CD4-positive, alpha-beta T cell treated with Interleukin-10 for 1 hour (primary cell): ENCODE data around the gene ZDHHC21.
A peak's percentile ranks its signal among the peaks of the same experiment; 100 is the strongest.
"Not testable (repeated sequence)": the region's sequence is repeated elsewhere in the genome, so short reads cannot be mapped to it uniquely, and the experiment has no call there.

Experiments
- DNase-seq: peaks from one replicate; pipeline ENCODE4 v3.0.0-alpha.2; 2020

The ZDHHC21 gene

DNA sequence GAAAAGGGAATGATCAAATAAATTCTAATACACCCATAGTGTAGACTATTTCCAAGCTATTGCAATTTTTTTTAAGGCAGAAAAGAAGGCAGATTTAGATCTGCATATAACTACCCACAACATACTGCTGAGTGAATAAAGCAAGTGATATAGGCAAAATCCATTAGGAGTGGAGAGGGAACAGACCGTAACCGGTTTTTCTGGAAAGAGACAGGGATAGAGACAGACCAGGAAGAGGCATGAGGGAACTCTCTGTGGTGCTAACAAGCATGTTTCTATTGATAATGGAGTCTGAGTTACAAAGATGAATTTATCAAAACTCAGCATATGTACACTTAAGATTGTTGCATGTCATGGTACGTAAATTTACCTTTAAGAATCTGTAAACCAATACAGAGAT lies 14.5 kb downstream of the ZDHHC21 start:
- no peak for DNase-seq

DNA sequence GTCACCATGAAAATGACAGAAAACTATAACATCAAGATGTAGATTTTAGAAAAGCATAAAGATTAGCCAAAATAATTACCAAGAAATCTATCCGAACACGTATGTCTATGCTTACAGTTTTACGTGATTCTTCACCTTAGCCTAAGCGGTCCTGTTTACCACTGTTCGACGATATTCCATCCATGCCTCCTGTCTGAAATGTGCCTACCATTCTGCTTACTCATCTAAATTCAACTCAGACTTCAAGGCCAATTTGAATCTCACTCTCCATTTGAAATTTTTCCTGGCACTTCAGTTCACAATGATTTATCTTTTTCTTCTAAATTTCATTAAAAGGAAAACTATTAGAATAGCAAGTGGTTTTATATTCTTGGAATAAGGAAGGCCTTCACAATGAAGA lies 15.4 kb downstream of the ZDHHC21 start:
- no peak for DNase-seq

DNA sequence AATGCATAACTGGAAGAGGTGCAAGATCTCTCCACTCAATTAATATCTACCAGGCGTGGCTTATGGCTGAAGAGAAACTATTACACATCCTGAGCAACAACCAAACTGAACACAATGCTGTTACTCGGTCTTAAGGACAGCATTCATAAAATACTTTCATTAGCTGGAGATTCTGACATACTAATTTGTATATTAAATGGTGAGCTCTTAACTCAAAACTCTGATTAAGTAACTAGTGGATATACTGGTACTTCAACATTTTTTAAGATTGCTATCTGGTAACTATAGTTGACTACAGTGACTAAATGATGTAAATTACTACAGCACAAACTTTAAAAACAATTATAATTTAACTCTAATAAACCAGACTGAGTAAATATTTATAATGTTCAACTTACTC lies 15.8 kb downstream of the ZDHHC21 start:
- DNase-seq, result no peak

DNA sequence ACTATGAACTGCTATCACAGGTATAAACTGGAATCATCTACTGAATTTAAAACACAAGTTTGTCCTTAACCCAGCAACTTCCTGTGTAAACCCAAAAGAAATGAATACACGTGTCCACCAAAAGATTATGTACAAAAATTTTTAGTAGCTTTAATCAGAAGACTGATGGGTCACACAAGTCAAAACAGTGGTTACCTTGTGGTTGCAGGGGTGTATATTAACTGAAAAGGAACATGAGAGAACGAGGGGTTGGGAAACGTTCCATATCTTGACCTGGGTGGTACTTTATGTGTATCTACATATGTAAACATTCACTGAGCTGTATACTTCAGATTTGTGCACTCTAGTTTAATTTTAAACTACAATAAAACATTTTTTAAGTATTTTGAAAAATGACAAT lies 18.6 kb downstream of the ZDHHC21 start:
- no peak for DNase-seq

DNA sequence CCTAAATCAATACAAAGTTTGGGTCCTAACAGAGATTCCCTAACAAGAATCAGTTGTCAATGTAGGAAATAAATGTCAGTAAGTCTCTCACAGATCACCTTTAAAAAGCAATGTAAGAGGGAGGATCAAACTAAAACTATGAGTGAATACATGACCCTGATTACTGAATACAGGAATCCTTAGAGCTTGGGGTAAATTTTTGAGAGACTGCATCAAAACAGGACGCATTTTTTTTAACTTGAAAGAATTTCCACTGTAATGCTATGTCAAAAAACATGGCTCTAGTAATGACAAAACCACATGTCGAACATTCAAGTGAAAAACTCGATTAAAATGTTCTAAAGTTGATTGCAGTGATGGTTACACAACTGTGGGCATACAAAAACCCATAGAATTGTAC lies 21.9 kb downstream of the ZDHHC21 start:
- no peak for DNase-seq

DNA sequence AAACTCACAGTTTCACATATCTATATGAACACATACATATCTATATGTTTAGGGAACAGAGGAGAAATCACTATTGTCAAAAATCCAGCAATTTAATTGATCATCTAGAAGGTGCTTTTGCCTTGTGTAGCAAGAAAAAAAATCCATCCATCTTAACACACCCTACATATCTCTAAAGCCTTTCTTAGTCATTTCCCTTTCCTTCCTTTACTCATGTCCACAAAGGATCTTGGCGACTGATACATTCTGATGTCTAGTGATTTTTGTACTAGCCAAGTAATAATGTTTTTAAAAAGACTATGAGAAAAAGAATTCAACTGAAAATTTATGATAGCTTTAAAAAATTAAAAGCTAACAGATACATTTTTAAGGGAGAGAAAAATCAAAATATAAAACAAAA lies 22.5 kb downstream of the ZDHHC21 start:
- no peak for DNase-seq

DNA sequence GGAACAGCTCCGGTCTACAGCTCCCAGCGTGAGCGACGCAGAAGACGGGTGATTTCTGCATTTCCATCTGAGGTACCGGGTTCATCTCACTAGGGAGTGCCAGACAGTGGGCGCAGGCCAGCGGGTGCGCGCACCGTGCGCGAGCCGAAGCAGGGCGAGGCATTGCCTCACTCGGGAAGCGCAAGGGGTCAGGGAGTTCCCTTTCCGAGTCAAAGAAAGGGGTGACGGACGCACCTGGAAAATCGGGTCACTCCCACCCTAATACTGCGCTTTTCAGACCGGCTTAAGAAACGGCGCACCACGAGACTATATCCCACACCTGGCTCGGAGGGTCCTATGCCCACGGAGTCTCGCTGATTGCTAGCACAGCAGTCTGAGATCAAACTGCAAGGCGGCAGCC lies 29.2 kb downstream of the ZDHHC21 start:
- DNase-seq, result not testable (repeated sequence)

DNA sequence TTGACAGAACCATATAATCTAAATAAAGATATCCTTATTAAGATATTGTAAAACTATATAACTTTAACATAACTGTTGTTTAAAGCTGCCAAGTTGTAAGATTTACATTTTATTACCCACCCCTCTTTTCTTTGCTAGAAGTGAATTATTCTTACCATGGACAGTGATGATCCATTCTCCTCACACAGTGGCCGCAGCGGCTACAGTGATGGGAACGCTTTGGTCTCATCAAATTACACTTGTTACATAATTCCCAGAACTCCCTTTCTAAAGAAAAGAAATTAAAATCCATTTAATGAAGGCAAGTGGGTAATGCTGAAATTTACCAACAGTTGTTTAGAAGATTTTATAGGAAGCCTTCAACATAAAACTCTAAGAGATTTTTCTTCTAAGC lies 31.2 kb downstream of the ZDHHC21 start:
- no peak for DNase-seq

DNA sequence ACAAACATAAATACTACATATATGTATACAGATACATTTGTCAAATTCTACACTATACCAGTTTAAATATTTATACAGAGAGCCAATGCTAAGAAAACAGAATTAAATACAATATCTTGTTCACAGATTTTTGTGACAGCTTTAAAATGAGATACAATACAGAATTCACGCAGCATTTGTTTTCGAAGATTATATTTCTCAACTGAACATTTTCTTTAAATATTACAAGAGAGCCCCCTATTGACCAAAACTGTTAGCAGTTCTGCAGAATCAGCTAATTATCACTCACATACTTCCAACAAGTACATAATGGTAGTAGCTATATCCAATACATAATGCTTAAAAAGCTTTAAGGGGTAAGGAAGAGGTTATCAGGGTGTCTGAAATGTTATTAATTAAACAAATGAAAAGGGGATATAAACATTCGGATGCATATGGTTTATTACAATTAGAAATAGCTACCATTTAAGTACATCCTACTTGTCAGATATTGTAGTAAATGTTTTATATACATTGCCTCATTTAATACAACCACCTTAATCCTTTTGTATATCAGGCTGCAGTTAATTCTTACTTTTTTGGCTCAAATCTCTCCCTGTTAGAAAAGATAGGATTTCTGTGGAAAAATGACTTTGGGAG lies 31.7 kb downstream of the ZDHHC21 start:
- peak; percentile 17 for DNase-seq

DNA sequence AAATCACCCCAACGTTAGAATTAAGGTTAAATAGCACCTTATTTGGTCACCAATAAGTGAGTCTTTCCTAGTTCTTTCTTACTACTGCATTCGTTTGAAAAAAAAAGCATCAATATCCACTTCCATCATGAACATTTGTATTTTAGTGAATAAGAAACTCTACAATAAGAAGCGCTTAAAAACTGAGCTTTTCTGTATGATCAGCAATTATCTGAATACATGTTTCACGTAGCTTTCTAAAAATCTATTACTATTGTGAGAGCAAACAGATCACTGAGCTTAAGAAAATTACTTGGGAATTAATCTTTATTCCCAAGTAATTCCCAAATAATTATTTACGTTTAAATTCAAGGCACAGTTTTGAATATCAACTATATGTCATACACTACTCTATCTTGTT lies 32.5 kb downstream of the ZDHHC21 start:
- no peak for DNase-seq

DNA sequence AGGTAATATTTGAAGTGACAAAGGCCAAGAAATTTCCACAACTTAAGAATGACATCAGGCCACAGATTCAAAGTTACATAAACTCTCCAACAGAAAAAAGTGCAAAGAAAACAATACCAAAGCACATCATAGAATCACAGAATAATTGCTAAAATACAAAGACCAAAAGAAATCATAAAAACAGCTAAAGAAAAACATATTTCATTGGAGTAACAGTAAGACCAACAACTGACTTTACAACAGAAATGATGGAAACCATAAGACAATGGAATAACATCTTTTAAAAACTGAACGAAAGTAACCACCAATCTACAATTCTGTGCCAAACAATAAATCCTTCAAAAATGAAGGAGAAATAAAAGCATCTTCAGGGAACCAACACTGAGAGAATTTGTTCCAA lies 38.3 kb downstream of the ZDHHC21 start:
- no peak for DNase-seq

DNA sequence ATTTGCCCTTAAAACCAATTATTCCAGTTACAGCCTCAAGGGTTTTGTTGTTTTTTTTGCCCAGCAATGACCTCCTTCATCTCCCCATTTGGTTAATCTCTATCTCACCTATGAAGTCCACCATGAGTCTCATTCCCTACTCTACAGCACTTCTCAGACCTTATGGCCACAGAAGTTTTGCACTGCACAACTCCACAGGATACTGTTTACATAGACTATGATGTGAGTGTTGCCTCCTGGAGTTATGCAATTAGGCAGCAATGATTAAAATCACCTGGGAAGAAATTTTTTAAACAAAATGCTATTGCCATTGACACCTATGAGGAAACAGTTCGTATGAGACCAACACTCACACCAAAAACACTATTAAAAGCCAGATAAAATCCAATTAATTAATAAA lies 39.7 kb downstream of the ZDHHC21 start:
- DNase-seq, result no peak

DNA sequence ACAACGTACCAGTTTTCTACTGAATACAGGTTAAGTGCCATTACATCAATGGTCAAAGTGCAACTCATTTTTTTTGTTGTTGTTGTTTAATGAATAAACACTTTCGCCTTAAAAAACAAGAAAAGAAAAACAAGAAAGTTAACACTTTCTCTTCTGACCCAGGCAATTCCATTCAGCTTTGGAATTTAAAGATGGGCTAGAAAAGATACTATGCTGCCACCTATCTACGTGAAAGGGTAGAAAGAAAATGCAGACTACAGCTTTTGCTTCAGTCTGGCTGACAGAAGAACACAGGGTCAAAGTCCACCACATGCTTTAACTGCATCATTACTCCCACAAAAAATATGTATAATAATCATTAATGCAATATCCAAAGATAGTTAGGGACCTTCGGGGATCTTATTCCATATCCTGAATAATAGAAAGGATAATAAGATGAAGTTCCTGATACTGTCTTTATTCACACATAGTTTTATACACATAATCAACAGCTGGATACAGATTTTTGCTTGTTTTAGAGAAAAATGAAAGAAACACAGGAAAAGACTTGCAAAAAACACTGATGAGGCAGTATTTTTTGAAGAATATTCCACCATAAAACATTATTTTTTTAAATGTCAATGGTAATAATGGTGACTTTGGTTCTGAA lies 40.4 kb downstream of the ZDHHC21 start:
- DNase-seq, result no peak

DNA sequence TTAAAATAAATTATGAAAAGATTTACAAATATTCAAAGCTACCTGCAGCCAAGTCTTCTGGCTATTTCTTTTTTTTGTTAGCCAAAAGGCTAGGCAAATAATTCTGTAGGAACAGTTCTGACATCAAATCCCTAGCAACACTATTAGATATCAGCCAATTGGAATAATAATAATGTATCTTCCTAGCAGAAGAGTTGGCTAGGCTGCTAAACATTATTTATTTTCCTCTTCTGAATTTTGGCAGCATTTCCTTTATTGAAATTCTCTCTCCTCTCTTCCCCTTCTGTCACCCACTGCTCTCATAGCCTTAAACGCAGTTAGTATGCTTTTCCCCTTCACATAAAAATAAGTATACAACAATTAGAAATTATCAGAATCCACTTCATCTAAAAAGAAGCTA lies 42.6 kb downstream of the ZDHHC21 start:
- no peak for DNase-seq

DNA sequence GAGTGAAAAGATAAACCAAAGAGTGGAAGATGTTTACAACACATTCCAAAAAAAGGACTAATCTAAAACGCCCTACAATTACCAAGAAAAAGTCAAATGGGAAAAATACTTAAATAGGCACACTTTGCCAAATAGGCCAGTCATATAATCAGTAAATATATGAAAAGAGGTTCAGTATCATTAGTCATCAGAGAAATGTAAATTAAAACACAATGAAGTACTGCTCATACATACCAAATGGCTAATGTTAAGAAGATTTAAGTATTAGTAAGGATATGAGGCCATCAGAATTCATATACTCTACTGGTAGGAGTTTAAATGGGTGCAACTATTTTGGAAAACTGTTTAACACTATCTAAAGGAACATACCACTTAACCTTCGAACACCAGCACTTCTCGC lies 47.6 kb downstream of the ZDHHC21 start:
- DNase-seq, result no peak

DNA sequence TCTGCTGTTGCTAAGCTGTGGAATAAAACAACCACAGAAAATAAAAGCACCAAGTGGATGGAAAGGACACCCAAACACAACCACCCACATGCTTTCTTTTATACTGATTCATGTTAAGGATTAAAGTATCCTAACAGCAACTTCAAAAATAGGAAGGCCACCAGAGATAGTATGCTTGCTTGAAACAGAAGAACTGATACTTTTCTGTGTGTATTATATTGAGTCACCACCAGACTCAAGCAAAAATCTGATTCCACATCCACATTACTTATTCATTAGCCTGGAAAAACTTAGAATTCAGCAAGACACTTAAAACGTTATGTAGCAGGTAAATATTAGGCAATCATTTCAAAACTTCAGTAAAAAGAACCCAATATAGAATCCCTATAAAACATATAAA lies 52.3 kb downstream of the ZDHHC21 start:
- DNase-seq, result no peak

DNA sequence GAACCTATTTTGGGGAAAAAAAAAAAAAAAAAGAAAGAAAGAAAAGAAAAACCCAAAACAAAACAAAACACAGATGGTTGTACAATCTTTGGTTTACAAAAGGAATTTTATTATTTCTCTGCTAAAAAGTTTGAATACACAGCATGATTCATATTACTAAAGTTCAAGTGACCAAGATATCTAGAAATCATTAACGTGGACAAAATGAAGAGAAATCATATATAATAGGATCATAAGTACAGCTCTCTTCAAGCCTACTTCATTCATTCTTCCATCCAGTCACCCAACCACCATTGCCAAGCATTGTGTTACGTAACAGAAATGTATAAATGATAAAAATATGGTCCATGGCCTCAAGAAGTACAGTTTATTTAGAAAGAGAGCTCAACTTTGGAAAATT lies 52.9 kb downstream of the ZDHHC21 start:
- no peak for DNase-seq

DNA sequence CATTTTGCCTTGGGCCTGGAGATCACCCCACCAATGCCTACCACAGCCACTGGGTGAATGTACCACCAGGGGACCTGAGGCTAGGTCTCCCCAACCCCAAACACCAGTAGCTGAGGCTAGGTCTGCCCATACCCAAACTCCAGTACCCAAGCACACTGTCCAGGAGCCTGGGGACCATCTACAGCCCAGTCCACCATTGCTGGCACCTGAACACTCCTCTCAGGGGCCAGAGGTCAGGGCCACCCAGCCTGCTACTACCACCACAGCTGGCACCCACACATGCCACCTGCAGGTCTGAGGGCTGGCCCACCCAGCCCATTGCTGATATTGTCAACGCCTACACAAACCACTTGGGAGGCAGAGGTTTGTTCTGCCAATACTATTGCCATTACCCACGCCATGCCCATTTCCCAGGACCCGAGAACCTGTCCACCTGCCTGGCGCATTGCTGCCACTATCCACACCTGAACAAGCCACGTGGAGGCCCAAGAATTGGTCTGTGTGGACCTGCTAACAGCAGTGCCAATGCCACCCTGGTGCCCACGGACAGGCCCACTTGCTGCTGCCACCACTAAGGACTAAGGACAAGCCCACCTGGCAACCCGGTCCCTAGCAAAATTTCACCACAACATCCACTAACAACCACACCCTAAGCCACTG lies 59.2 kb downstream of the ZDHHC21 start:
- DNase-seq, result no peak

DNA sequence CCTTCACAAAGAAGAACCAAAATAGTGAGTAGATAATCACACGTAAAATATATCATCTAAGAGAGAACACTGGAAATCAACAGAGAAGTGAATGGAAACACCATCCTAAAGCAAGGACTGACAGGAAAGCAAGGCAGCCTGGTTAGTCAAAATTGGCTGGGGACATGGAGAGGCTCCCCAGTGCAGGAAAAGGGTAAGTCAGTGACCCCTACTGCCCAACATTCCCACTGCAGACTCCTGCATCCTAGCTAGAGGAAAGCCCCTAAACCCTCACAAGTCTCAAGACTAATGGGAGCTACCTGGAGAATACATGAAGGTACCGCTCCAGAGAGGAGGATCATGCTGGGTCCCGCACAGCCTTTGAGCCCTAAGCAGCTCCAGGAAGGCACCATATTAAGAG lies 60.1 kb downstream of the ZDHHC21 start:
- DNase-seq, result no peak

DNA sequence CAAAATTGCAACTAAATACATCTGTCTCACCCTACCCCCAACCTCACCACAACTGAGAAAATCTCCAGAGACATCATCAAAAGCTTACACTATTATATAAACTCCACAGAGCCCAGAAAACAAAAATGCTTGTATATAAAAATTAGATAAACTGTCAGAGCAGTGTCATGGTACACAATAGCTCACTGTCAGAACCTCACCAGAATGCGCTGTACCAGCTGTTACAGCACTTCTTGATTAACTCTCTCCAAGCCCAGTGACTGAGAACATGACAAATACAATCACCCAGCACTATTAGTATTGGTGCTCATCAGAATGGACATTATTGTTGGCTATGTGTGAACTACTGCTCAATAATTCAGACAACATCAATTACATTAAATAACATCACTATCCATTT lies 65.7 kb downstream of the ZDHHC21 start:
- DNase-seq, result no peak

DNA sequence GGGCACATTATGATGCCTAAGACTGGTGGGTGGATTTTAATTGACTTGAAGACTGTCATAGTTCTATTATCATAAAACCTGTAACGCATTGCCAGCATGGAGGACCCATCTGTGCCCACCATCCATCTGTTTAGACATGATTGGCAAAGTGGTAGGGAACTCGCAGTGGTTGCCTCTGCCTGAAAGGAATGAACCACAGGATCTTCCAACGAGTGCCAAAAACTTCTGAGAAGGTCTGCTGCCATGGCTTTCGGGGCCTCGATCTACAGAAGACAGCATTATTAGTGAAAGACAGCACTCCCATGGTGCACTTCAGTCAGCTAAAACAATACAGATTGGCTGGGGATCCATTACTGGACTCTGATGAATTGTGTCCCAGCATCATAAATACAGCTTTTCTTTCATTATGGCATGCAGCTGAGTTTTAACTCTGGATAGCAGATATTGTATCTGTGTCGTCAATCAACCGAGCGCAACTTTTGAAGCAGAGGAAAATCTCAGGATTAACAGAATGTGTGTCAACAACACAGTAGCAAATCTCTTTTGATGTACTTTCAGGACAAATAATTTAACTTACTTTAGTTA lies 74.3 kb downstream of the ZDHHC21 start:
- DNase-seq, result no peak

DNA sequence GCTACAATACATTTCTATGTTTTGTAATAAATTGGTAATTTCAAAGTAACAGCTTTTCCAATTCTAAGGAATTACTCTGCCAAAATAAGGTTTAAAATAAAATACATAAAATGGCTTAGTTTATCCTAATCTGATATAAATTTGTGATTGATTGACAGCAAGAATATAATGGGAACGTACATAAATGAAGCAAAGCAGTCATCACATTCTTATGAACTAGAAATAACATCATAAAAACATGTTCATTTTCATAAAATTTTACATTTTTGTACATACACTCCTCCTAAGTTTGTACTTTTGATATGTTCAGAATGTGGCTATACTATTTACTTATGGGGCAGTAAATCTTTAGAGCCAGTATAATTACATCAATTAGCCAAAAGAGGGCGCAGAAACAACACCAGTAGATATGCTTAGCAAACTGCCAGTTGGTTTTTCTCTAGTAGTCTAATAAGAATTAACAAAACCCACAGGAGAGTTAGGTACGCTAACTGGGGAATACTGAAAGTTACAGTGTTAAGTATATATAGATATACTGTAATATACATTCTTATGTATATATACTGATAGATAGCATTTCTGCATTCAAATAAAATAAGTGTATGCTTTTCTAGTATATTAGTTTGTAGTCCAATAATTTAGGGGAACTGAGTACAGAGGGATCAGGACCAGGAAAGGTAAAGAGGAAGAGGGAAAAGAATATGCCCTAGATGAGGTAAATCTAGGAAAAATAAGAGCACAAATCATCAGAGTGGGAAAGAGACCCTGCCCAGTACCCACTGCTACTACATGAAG lies 76.8 kb downstream of the ZDHHC21 start:
- DNase-seq, result peak; percentile 44

DNA sequence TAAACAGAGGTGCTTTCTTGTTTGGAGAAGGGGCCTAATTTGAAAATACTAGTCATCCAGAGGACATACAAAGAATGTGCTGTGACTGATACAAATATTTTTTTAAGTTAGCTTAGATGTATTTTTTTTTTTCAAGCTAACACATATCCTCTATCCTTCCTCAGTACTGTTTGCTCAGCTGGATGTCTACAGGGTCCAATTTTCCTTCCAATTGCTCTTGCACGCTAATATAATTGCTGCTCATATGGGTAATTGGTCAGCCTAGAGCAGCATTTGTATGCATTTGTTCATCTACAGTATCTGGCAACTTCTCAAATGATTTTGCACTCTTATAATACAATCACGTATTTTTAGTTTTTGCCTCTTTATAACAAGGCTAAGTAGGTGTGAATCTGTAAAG lies 84.7 kb downstream of the ZDHHC21 start:
- no peak for DNase-seq
